SK-N-SH (cell line): ENCODE data around the gene DHRSX. TPM values are rescaled to one million over a fixed set of nuclear protein-coding genes. Genes with fewer than 3 reads are reported as not detected.

Experiments used
- CTCF ChIA-PET: fragments of 300-600, 350-600 bp; formaldehyde crosslinking; extraction: SDS; loops from one replicate; lab custom pipeline; 2021; lab: Yijun Ruan, JAX
- POLR2A ChIA-PET: fragments of 350-600 bp; sonication (Branson Sonifier 250); formaldehyde crosslinking; extraction: SDS; loops from one replicate; lab custom pipeline; 2020; ENCODE audit warnings: antibody characterized with exemption, inconsistent platforms; lab: Yijun Ruan, JAX
- DNase-seq: peaks from one replicate; pipeline ENCODE4 v3.0.0; 2012
- H2AFZ ChIP-seq: fragments of 200-600 bp; sonication (generic); 2 replicates; pipeline ENCODE4 v1.8.1; 2016; ENCODE audit warnings: antibody characterized with exemption, mild to moderate bottlenecking, low read depth
- H3F3A ChIP-seq: fragments of 200-600 bp; sonication (generic); replicated peaks from 2 replicates; pipeline ENCODE3; 2016; ENCODE audit warnings: antibody characterized with exemption, mild to moderate bottlenecking; ENCODE audit not compliant: insufficient read depth
- H3K27ac ChIP-seq, 2 experiments: fragments of 200-500 bp in 1 of 2; fragments of 200-600 bp in 1 of 2; sonication (Bioruptor generic) in 1 of 2; sonication (generic), shearing (Covaris generic) in 1 of 2; 2 replicates each; pipeline versions ENCODE4 v1.5.1 to v1.6.1; 2014 to 2016; ENCODE audit warnings: low read depth in 2 of 2, inconsistent platforms in 1 of 2, low read length in 1 of 2, mild to moderate bottlenecking in 1 of 2, mixed read lengths in 1 of 2
- H3K27me3 ChIP-seq: fragments of 200-600 bp; sonication (generic), shearing (Covaris generic); 2 replicates; pipeline ENCODE4 v1.6.1; 2016; ENCODE audit warnings: mixed run types; ENCODE audit not compliant: insufficient read depth
- H3K36me3 ChIP-seq, 2 experiments: fragments of 200-500 bp in 1 of 2; fragments of 200-600 bp in 1 of 2; sonication (Bioruptor generic) in 1 of 2; sonication (generic) in 1 of 2; replicated peaks in 1 of 2; 2 replicates each; pipeline versions ENCODE3 to v1.5.1; 2014 to 2016; ENCODE audit warnings: low read length in 1 of 2, mild to moderate bottlenecking in 1 of 2; ENCODE audit not compliant: insufficient read depth in 2 of 2, control insufficient read depth in 1 of 2
- H3K4me1 ChIP-seq, 2 experiments: fragments of 200-500 bp in 1 of 2; fragments of 200-600 bp in 1 of 2; sonication (Bioruptor generic) in 1 of 2; sonication (generic), shearing (Covaris generic) in 1 of 2; 2 replicates each; pipeline versions ENCODE4 v1.5.1 to v1.6.1; 2014 to 2016; ENCODE audit warnings: low read depth in 1 of 2, low read length in 1 of 2, mixed run types in 1 of 2; ENCODE audit not compliant: insufficient read depth in 2 of 2, control insufficient read depth in 1 of 2
- H3K4me2 ChIP-seq: fragments of 200-600 bp; sonication (generic), shearing (Covaris generic); 2 replicates; pipeline ENCODE4 v1.6.1; 2017; ENCODE audit warnings: mixed run types
- H3K4me3 ChIP-seq, 2 experiments: fragments of 200-500 bp in 1 of 2; fragments of 200-600 bp in 1 of 2; sonication (Bioruptor generic) in 1 of 2; sonication (generic), shearing (Covaris generic) in 1 of 2; 2 replicates each; pipeline versions ENCODE4 v1.5.1 to v1.8.1; 2014 to 2016; ENCODE audit warnings: low read depth in 2 of 2, inconsistent platforms in 1 of 2, low read length in 1 of 2, mild to moderate bottlenecking in 1 of 2, mixed read lengths in 1 of 2, moderate library complexity in 1 of 2
- H3K79me2 ChIP-seq: fragments of 200-600 bp; sonication (generic); 2 replicates; pipeline ENCODE4 v1.8.1; 2017; ENCODE audit warnings: mild to moderate bottlenecking; ENCODE audit not compliant: insufficient read depth
- H3K9ac ChIP-seq: fragments of 200-600 bp; sonication (generic); 2 replicates; pipeline ENCODE4 v1.6.1; 2017; ENCODE audit warnings: mixed run types
- H3K9me2 ChIP-seq: fragments of 200-600 bp; sonication (generic); 2 replicates; pipeline ENCODE4 v1.6.1; 2017; ENCODE audit warnings: mixed run types
- H3K9me3 ChIP-seq: fragments of 200-600 bp; sonication (generic); 2 replicates; pipeline ENCODE4 v1.6.1; 2017; ENCODE audit warnings: mixed run types, mild to moderate bottlenecking, moderate library complexity
- H4K20me1 ChIP-seq: fragments of 200-600 bp; sonication (generic); 2 replicates; pipeline ENCODE4 v1.6.1; 2017; ENCODE audit warnings: mild to moderate bottlenecking, mixed run types; ENCODE audit not compliant: insufficient read depth
- FOSL2 ChIP-seq: IDR thresholded peaks from 2 replicates; pipeline ENCODE4 v1.4.0; 2012; ENCODE audit warnings: low read depth, mild to moderate bottlenecking, moderate library complexity, borderline replicate concordance
- FOXJ3 ChIP-seq: sonication (generic); formaldehyde crosslinking; IDR thresholded peaks from 2 replicates; pipeline ENCODE4 v1.5.1; 2020; ENCODE audit warnings: mild to moderate bottlenecking, missing genetic modification reagents
- FOXM1 ChIP-seq: IDR thresholded peaks from 2 replicates; pipeline ENCODE4 v1.4.0; 2012; ENCODE audit warnings: low read depth, mild to moderate bottlenecking
- GABPA ChIP-seq: IDR thresholded peaks from 2 replicates; pipeline ENCODE4 v1.4.0; 2012; ENCODE audit warnings: low read depth, mild to moderate bottlenecking
- GATA2 ChIP-seq: sonication (generic); formaldehyde crosslinking; IDR thresholded peaks from 2 replicates; pipeline ENCODE4 v1.5.0; 2020; ENCODE audit warnings: mild to moderate bottlenecking, missing genetic modification reagents
- NFIC ChIP-seq: IDR thresholded peaks from 2 replicates; pipeline ENCODE4 v1.4.0; 2012; ENCODE audit warnings: borderline replicate concordance
- NRF1 ChIP-seq: IDR thresholded peaks from 2 replicates; pipeline ENCODE4 v1.6.1; 2012; ENCODE audit warnings: low read depth, mild to moderate bottlenecking, low read length
- RFX5 ChIP-seq: IDR thresholded peaks from 2 replicates; pipeline ENCODE4 v1.6.1; 2012; ENCODE audit warnings: mild to moderate bottlenecking, improper control_type of control experiment, low read length
- TCF12 ChIP-seq: IDR thresholded peaks from 2 replicates; pipeline ENCODE4 v1.4.0; 2012
- TEAD4 ChIP-seq: IDR thresholded peaks from 2 replicates; pipeline ENCODE4 v1.4.0; 2012; ENCODE audit warnings: mild to moderate bottlenecking, borderline replicate concordance; ENCODE audit not compliant: insufficient read depth
- YY1 ChIP-seq: IDR thresholded peaks from 2 replicates; pipeline ENCODE4 v1.4.0; 2012; ENCODE audit warnings: low read depth, mild to moderate bottlenecking
- WGBS: methylation state at CpG from one replicate; pipeline ENCODE4 v1.1.6; 2017; ENCODE audit warnings: low lambda C conversion rate; 5-methylcytosine and 5-hydroxymethylcytosine counted together
- polyA plus RNA-seq, 3 experiments: library from polyadenylated mRNA; depleted of rRNA; stranded (reverse); fragments of >200 nt; gene quantifications; 2 replicates each; pipeline ENCODE4 v1.2.3, GENCODE V29; 2012
- TF ChIP-seq, protein P1 (sequence below): IDR thresholded peaks from 2 replicates; pipeline ENCODE4 v1.6.1; 2012; ENCODE audit warnings: mild to moderate bottlenecking, low read depth, low read length, moderate library complexity
- TF ChIP-seq, protein P2 (sequence below): fragments of 150-350 bp; IDR thresholded peaks from 2 replicates; pipeline ENCODE4 v1.6.1; 2017; ENCODE audit warnings: antibody characterized with exemption, low read length, low read depth, borderline replicate concordance
- TF ChIP-seq, protein P3 (sequence below): IDR thresholded peaks from 2 replicates; pipeline ENCODE4 v1.4.0; 2012; ENCODE audit warnings: low read depth, borderline replicate concordance
- TF ChIP-seq, protein P4 (sequence below): IDR thresholded peaks from 2 replicates; pipeline ENCODE4 v1.4.0; 2012; ENCODE audit warnings: low read depth
- TF ChIP-seq, protein P5 (sequence below): fragments of 150-350 bp; IDR thresholded peaks from 2 replicates; pipeline ENCODE4 v1.6.1; 2016; ENCODE audit warnings: mild to moderate bottlenecking, low read depth, low read length
- TF ChIP-seq, protein P6 (sequence below): IDR thresholded peaks from 2 replicates; pipeline ENCODE4 v1.4.0; 2012; ENCODE audit warnings: low read depth, borderline replicate concordance

DHRSX gene
- polyA plus RNA-seq, 1 of the 3 experiments (the other 2 are of a cell fraction): 34.3 TPM

DNA sequence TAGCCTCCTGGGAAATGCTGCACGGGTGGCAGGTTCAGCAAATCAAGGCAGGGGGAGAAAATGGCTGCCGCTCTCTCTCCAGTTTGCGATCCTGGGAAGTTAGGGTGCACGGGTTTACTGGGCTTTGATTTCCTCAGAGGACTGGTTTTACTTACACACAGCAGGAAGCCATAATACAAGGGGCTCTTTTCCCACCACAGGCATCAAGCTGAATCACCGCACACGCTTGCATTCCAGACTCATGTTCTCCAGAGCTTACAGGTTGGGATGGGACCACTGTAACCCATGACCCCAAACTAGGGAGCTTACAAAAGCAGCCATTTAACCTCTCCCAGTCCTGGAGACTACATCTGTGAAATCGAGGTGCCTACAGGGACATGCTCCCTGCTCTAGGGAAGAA lies 159.8 kb downstream of the DHRSX start:
- TF ChIP-seq GABPA (no peak), TEAD4 (no peak), RFX5 (no peak)
- TF ChIP-seq, protein P1, sequence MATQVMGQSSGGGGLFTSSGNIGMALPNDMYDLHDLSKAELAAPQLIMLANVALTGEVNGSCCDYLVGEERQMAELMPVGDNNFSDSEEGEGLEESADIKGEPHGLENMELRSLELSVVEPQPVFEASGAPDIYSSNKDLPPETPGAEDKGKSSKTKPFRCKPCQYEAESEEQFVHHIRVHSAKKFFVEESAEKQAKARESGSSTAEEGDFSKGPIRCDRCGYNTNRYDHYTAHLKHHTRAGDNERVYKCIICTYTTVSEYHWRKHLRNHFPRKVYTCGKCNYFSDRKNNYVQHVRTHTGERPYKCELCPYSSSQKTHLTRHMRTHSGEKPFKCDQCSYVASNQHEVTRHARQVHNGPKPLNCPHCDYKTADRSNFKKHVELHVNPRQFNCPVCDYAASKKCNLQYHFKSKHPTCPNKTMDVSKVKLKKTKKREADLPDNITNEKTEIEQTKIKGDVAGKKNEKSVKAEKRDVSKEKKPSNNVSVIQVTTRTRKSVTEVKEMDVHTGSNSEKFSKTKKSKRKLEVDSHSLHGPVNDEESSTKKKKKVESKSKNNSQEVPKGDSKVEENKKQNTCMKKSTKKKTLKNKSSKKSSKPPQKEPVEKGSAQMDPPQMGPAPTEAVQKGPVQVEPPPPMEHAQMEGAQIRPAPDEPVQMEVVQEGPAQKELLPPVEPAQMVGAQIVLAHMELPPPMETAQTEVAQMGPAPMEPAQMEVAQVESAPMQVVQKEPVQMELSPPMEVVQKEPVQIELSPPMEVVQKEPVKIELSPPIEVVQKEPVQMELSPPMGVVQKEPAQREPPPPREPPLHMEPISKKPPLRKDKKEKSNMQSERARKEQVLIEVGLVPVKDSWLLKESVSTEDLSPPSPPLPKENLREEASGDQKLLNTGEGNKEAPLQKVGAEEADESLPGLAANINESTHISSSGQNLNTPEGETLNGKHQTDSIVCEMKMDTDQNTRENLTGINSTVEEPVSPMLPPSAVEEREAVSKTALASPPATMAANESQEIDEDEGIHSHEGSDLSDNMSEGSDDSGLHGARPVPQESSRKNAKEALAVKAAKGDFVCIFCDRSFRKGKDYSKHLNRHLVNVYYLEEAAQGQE: no peak
- TF ChIP-seq, protein P2, sequence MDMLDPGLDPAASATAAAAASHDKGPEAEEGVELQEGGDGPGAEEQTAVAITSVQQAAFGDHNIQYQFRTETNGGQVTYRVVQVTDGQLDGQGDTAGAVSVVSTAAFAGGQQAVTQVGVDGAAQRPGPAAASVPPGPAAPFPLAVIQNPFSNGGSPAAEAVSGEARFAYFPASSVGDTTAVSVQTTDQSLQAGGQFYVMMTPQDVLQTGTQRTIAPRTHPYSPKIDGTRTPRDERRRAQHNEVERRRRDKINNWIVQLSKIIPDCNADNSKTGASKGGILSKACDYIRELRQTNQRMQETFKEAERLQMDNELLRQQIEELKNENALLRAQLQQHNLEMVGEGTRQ: no peak
- TF ChIP-seq, protein P3, sequence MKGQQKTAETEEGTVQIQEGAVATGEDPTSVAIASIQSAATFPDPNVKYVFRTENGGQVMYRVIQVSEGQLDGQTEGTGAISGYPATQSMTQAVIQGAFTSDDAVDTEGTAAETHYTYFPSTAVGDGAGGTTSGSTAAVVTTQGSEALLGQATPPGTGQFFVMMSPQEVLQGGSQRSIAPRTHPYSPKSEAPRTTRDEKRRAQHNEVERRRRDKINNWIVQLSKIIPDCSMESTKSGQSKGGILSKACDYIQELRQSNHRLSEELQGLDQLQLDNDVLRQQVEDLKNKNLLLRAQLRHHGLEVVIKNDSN: no peak
- H2AFZ ChIP-seq: no peak overlapping the region
- POLR2A ChIA-PET: no interaction called here
- H3K79me2 ChIP-seq: no peaks in the 10 kb centered on the region
- H3K9ac ChIP-seq: no peak overlapping the region
- no peaks in the 10 kb centered on the region for H3F3A ChIP-seq
- DNase-seq: no peak
- H3K4me1 ChIP-seq: no peaks in the 10 kb centered on the region
- no peak overlapping the region for H3K27ac ChIP-seq
- H3K4me2 ChIP-seq: no peak overlapping the region
- no peaks in the 10 kb centered on the region for H3K9me3 ChIP-seq
- no peak overlapping the region for H3K4me3 ChIP-seq
- no peaks in the 10 kb centered on the region for H3K27me3 ChIP-seq
- no peaks in the 10 kb centered on the region for H3K36me3 ChIP-seq
- no peaks in the 10 kb centered on the region for H4K20me1 ChIP-seq
- no peaks in the 10 kb centered on the region for H3K9me2 ChIP-seq
- CTCF ChIA-PET: no interaction called here
- 92% methylated on average over 6 of the region's 7 CpGs for WGBS

DNA sequence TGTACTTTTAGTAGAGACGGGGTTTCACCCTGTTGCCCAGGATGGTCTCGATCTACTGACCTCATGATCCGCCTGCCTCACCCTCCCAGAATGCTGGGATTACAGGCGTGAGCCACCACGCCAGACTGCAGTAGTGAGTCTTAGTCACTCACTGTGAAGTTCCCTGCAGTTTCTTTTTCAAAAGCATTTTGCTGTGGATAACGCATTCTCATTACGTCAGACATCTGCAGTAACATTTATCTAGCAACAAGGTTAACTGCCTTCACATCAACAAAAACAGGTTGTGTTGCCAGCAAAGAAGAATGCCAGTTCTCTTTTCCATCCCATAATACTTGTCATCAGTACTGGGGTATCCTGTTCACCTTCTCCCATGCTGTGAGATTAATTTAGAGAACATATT lies 164.6 kb downstream of the DHRSX start:
- H3K4me1 ChIP-seq: no peaks in the 10 kb centered on the region
- H3K9me3 ChIP-seq: no peaks in the 10 kb centered on the region
- no peaks in the 10 kb centered on the region for H3F3A ChIP-seq
- H3K27ac ChIP-seq: no peak overlapping the region
- no peak overlapping the region for H3K9ac ChIP-seq
- no peaks in the 10 kb centered on the region for H3K9me2 ChIP-seq
- POLR2A ChIA-PET: no interaction called here
- no peak for DNase-seq
- whole genome bisulfite sequencing: 96% methylated on average over 7 of the region's 7 CpGs
- no peaks in the 10 kb centered on the region for H3K27me3 ChIP-seq
- H3K4me3 ChIP-seq: no peak overlapping the region
- no peaks in the 10 kb centered on the region for H3K79me2 ChIP-seq
- no peaks in the 10 kb centered on the region for H4K20me1 ChIP-seq
- no peaks in the 10 kb centered on the region for H3K36me3 ChIP-seq
- H3K4me2 ChIP-seq: no peak overlapping the region
- H2AFZ ChIP-seq: no peak overlapping the region
- CTCF ChIA-PET: no interaction called here
- no peak for TF ChIP-seq FOSL2
- no peak for TF ChIP-seq TCF12
- TF ChIP-seq, protein P4, sequence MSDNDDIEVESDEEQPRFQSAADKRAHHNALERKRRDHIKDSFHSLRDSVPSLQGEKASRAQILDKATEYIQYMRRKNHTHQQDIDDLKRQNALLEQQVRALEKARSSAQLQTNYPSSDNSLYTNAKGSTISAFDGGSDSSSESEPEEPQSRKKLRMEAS: no peak
- TF ChIP-seq GATA2 (CRISPR knock-in tag): no peak
- TF ChIP-seq, protein P3: no peak
- no peak for TF ChIP-seq FOXJ3
- no peak for TF ChIP-seq YY1
- TF ChIP-seq, protein P5, sequence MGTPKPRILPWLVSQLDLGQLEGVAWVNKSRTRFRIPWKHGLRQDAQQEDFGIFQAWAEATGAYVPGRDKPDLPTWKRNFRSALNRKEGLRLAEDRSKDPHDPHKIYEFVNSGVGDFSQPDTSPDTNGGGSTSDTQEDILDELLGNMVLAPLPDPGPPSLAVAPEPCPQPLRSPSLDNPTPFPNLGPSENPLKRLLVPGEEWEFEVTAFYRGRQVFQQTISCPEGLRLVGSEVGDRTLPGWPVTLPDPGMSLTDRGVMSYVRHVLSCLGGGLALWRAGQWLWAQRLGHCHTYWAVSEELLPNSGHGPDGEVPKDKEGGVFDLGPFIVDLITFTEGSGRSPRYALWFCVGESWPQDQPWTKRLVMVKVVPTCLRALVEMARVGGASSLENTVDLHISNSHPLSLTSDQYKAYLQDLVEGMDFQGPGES: no peak
- no peak for TF ChIP-seq NRF1
- TF ChIP-seq, protein P6, sequence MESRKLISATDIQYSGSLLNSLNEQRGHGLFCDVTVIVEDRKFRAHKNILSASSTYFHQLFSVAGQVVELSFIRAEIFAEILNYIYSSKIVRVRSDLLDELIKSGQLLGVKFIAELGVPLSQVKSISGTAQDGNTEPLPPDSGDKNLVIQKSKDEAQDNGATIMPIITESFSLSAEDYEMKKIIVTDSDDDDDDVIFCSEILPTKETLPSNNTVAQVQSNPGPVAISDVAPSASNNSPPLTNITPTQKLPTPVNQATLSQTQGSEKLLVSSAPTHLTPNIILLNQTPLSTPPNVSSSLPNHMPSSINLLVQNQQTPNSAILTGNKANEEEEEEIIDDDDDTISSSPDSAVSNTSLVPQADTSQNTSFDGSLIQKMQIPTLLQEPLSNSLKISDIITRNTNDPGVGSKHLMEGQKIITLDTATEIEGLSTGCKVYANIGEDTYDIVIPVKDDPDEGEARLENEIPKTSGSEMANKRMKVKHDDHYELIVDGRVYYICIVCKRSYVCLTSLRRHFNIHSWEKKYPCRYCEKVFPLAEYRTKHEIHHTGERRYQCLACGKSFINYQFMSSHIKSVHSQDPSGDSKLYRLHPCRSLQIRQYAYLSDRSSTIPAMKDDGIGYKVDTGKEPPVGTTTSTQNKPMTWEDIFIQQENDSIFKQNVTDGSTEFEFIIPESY: no peak
- no peak for TF ChIP-seq RFX5
- TF ChIP-seq NFIC: no peak
- no peak for TF ChIP-seq FOXM1
